SU-DHL-6 (cell line): Measurements from ENCODE around the gene MAN2B1.

ENCODE experiments used
- CTCF ChIP-seq: fragments of 200-600 bp; sonication (generic); IDR thresholded peaks from one replicate; pipeline ENCODE4 v1.5.1; 2017; ENCODE audit warnings: antibody characterized with exemption, mild to moderate bottlenecking, low read length, moderate library complexity; ENCODE audit not compliant: insufficient read depth, poor library complexity, severe bottlenecking
- EZH2phosphoT487 ChIP-seq: fragments of 200-600 bp; sonication (generic), shearing (Covaris generic); conservative IDR thresholded peaks from 2 replicates; pipeline ENCODE4 v1.6.1; 2018; ENCODE audit warnings: mild to moderate bottlenecking, antibody characterized with exemption, low read length, moderate library complexity, mixed read lengths

GRCh38 chr19:12611361-12611699 is 55.2 kb downstream of the MAN2B1 start:
- TF ChIP-seq CTCF (no peak), EZH2phosphoT487 (no peak)
